Activated B cell treated with CpG ODN at 0.5 μM for 24 hours (primary cell): ENCODE results near the gene SWI5. TPM values are rescaled to one million over a fixed set of nuclear protein-coding genes. Genes with fewer than 3 reads are reported as not detected.

Experiments used
- ATAC-seq: fragments of 200-7000 bp; cut with Tn5 transposase; one replicate; pipeline ENCODE4 v1.10.0; 2021; ENCODE audit warnings: low read depth, mild to moderate bottlenecking, moderate library complexity
- CTCF ChIA-PET: fragments of 350-600 bp; sonication (Branson Sonifier 250); formaldehyde crosslinking; loops from one replicate; lab custom pipeline; 2021; ENCODE audit warnings: antibody characterized with exemption; lab: Charles Lee
- POLR2A ChIA-PET: fragments of 350-600 bp; sonication (Branson Sonifier 250); formaldehyde crosslinking; loops from one replicate; lab custom pipeline; 2021; ENCODE audit warnings: antibody characterized with exemption; lab: Charles Lee
- DNase-seq: peaks from one replicate; pipeline ENCODE4 v3.0.0; 2022
- H3K27ac Mint-ChIP-seq: one replicate; pipeline ENCODE4 v1.8.0; 2020; ENCODE audit warnings: mixed read lengths
- H3K27me3 Mint-ChIP-seq: one replicate; pipeline ENCODE4 v1.8.0; 2021; ENCODE audit warnings: mixed read lengths
- H3K36me3 Mint-ChIP-seq: one replicate; pipeline ENCODE4 v1.8.0; 2021; ENCODE audit warnings: low read depth, mixed read lengths
- H3K4me1 Mint-ChIP-seq: one replicate; pipeline ENCODE4 v1.8.0; 2021; ENCODE audit warnings: mixed read lengths
- H3K4me3 Mint-ChIP-seq: one replicate; pipeline ENCODE4 v1.8.0; 2020; ENCODE audit warnings: mild to moderate bottlenecking, mixed read lengths
- H3K9me3 Mint-ChIP-seq: one replicate; pipeline ENCODE4 v1.8.0; 2020; ENCODE audit warnings: mixed read lengths
- intact Hi-C: fragments of 100-400 bp; cut with micrococcal nuclease; formaldehyde crosslinking; loops from one replicate; pipeline ENCODE4 v1.15.1; 2024
- total RNA-seq: library from RNA; stranded (reverse); gene quantifications from 2 replicates; pipeline ENCODE4 v1.2.3, GENCODE V29; 2022
- TF ChIP-seq, protein P1 (sequence below): fragments of 200-600 bp; IDR thresholded peaks from one replicate; pipeline ENCODE4 v1.8.0; 2022; ENCODE audit warnings: antibody characterized with exemption, mild to moderate bottlenecking

The SWI5 gene
- total RNA-seq, 1 donor from 2014 or later = 7.2 TPM

DNA sequence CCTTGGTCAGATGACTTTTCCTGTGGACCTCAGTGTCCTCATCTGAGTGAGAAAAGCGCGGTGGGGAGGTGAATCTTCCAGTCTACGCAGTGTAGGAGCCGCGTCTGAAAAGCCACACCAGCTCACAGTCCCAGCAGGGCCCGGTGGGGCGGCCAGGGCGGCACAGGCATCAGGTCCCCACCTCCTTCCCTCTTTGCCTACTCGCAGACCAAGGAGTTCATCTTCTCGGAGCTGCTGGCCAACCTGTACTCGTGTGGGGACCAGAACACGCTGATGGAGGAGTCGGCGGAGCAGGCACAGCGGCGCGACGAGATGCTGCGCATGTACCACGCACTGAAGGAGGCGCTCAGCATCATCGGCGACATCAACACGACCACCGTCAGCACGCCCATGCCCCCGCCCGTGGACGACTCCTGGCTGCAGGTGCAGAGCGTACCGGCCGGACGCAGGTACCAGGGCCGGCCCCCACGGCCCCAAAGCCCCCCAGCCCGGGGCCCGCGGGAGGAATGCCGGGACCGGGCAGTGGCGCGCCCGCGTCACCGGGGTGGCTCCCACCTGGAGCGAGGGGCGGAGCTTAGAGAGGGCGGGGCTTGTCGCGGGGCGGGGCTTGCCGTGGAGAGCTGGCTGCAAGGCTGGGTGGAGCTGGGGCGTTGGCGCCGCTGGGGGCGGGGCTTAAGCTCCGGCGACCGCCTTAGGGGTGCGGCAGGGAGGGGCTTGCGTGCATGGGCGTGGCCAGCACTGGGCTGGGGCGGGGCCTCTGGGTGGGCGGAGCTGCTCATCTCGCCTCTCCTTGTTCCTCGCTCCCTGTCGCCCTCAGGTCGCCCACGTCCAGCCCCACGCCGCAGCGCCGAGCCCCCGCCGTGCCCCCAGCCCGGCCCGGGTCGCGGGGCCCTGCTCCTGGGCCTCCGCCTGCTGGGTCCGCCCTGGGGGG is 25.9 kb upstream of the SWI5 start:
- peak overlapping the region; percentile 83 for H3K4me3 Mint-ChIP-seq
- TF ChIP-seq, protein P1, sequence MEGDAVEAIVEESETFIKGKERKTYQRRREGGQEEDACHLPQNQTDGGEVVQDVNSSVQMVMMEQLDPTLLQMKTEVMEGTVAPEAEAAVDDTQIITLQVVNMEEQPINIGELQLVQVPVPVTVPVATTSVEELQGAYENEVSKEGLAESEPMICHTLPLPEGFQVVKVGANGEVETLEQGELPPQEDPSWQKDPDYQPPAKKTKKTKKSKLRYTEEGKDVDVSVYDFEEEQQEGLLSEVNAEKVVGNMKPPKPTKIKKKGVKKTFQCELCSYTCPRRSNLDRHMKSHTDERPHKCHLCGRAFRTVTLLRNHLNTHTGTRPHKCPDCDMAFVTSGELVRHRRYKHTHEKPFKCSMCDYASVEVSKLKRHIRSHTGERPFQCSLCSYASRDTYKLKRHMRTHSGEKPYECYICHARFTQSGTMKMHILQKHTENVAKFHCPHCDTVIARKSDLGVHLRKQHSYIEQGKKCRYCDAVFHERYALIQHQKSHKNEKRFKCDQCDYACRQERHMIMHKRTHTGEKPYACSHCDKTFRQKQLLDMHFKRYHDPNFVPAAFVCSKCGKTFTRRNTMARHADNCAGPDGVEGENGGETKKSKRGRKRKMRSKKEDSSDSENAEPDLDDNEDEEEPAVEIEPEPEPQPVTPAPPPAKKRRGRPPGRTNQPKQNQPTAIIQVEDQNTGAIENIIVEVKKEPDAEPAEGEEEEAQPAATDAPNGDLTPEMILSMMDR = no peak
- intact Hi-C loops = loop anchor here (1.0 to 2.0 kb wide), 8 partner anchors 26 to 206 kb away; partner anchors contain the start of genes BBLN, COQ4, DNM1 and GOLGA2
- H3K36me3 Mint-ChIP-seq = no peaks in the 10 kb centered on the region
- DNase-seq = peak; percentile 99
- peaks cover 29% of the 10 kb centered on the region for H3K4me1 Mint-ChIP-seq
- ChIA-PET CTCF (interaction anchor here (0.7 to 1.7 kb wide), 3 partner anchors 9 to 112 kb away, joined by 3 to 4 read pairs (median 3); partner anchors contain the start of genes GOLGA2 and SWI5), POLR2A (interaction anchor here (0.5 to 1.8 kb wide), 11 partner anchors 9 to 928 kb away, joined by 3 to 29 read pairs (median 4); partner anchors contain the start of genes BBLN, CIZ1, GOLGA2 and IER5L)
- peak; percentile 98 for ATAC-seq
- peak overlapping the region; percentile 79 for H3K27ac Mint-ChIP-seq
- H3K9me3 Mint-ChIP-seq = no peaks in the 10 kb centered on the region
- peaks cover 1% of the 10 kb centered on the region for H3K27me3 Mint-ChIP-seq

DNA sequence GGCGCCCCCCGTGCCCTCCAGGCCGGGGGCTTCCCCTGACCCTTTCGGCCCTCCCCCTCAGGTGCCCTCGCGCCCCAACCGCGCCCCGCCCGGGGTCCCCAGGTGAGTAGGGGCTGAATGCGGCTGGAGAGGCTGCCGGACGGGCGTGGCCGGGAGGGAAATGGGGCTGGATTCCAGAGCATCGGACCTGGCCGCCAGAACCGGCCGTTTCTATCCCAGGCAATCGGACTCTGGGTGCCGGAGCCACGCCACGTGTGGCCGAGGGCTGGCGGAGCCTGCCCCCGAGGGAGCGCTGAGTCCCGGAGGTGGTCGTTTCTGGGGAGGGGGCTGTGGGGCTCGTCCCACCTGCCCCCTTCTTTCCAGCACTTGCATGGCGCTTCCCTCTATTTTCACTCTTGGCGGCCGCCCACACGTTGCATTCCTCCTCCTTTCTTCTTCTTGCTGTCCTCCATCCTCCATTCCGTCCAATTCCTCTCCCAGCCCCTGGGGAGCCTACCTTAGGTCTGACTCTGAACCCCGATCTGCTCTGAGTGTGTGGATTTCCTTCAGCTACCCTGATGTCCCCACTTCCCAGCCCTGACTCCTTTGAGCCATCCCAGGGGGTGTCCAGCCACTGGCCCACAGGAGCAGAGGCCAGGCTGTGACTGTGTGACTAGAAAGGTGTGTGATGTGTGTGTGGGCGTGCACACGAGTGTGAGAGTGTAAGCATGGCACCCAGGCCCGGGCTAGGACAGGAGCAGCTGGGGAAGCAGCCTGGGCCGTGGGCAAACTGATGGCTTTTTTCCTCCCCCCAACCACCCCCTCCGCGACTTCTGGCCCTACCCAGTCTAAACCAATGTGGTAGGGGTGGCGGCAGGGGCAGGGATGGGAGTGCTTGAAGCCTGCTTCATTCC is 25.0 kb upstream of the SWI5 start:
- no peaks in the 10 kb centered on the region for H3K9me3 Mint-ChIP-seq
- CTCF ChIA-PET = interaction anchor here (0.8 kb wide), 1 partner anchor 25 kb away, joined by 3 read pairs; the partner anchor contains the start of genes GOLGA2 and SWI5
- POLR2A ChIA-PET = interaction anchor here (0.5 to 1.8 kb wide), 6 partner anchors 10 to 889 kb away, joined by 3 to 29 read pairs (median 4); partner anchors contain the start of genes BBLN, CIZ1, GOLGA2 and ST6GALNAC4
- peaks cover 2% of the 10 kb centered on the region for H3K27me3 Mint-ChIP-seq
- H3K4me1 Mint-ChIP-seq = peaks cover 25% of the 10 kb centered on the region
- H3K4me3 Mint-ChIP-seq = peak overlapping the region; percentile 79
- intact Hi-C loops = loop anchor here (1.0 to 2.0 kb wide), 8 partner anchors 25 to 205 kb away; partner anchors contain the start of genes BBLN, COQ4, DNM1 and GOLGA2
- no peak overlapping the region for H3K27ac Mint-ChIP-seq
- no peak for DNase-seq
- no peak for ATAC-seq
- H3K36me3 Mint-ChIP-seq = no peaks in the 10 kb centered on the region
- TF ChIP-seq, protein P1 = no peak

DNA sequence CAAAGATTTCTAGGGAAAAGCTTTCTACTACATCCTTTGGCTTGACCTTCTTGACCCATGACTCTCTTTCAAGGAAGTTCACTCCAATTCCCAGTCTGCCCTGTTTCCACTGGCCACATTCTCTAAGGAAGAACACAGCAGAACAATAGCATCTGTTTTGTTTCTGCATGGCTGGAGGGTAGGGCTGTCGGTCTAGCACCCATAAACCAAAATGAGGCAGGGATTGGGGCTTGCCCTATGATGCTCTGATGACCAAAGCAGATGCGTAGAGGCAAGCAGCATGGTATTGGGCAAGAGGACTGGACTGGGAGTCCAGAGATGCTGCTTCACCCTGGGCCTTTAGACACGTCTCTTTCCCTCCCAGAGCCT is 24.4 kb upstream of the SWI5 start:
- Mint-ChIP-seq H3K27ac (no peak overlapping the region), H3K9me3 (no peaks in the 10 kb centered on the region), H3K4me3 (peak overlapping the region; percentile 44), H3K36me3 (no peaks in the 10 kb centered on the region), H3K27me3 (peaks cover 2% of the 10 kb centered on the region), H3K4me1 (peaks cover 25% of the 10 kb centered on the region)
- TF ChIP-seq, protein P1 = no peak
- POLR2A ChIA-PET = no interaction called here
- ATAC-seq = no peak
- CTCF ChIA-PET = interaction anchor here (1.3 kb wide), 1 partner anchor 18 kb away, joined by 3 read pairs; no protein-coding TSS in a partner anchor
- DNase-seq = no peak
- intact Hi-C loops = loop anchor here (2.0 kb wide), 1 partner anchor 59 kb away; no protein-coding TSS in a partner anchor

DNA sequence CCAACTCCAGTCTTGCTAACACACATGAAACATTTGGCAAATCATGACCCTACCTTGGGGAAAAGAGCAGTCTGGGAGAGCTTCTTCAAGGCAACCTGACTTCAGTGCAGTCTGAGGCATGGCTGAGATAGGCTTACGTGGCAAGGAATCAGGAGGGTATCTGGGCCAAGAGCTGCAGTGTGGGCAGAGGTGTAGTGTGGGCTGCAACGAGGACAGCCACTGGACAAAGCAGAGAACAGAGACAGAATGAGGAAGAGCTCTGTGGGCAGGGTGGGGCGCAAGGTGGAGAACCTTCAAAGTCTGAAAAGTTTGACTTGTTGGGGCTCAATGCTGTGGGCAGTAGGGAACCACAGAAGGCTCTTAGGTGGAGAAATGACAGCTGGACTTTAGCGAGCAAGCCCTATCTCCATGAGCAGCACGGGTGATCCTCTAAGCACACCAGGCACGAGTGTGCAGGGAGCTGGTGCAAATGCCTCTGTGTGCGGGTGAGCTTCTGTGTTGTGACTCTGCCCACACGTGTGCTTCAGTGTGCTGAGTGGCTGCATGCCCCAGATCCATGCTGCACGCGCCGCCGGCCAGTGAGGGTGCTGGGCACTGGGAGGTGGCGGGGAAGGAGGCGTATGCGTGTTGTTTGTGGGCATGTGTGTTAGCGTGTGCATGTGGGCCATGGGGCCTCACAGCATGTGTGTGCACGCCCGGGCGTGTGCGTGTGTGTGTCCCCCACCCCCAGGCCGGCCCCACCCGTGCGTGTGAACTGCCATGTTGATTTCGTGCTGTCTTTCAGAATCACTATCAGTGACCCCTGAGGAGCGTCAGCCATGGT is 23.5 kb upstream of the SWI5 start:
- DNase-seq = no peak
- Mint-ChIP-seq H3K36me3 (peaks cover 8% of the 10 kb centered on the region), H3K4me3 (no peak overlapping the region), H3K9me3 (no peaks in the 10 kb centered on the region), H3K27ac (peak overlapping the region; percentile 5), H3K27me3 (peaks cover 2% of the 10 kb centered on the region), H3K4me1 (peaks cover 25% of the 10 kb centered on the region)
- TF ChIP-seq, protein P1 = no peak
- ChIA-PET POLR2A (no interaction called here), CTCF (interaction anchor here (1.3 kb wide), 1 partner anchor 17 kb away, joined by 3 read pairs; no protein-coding TSS in a partner anchor)
- no peak for ATAC-seq
- intact Hi-C loops = no loop called here
